ENCODE results near the gene RNASE13.
A peak's percentile ranks its signal among the peaks of the same experiment; 100 is the strongest.
"Not testable (repeated sequence)": the region's sequence is repeated elsewhere in the genome, so short reads cannot be mapped to it uniquely, and the experiment has no call there.

Gene RNASE13

DNA sequence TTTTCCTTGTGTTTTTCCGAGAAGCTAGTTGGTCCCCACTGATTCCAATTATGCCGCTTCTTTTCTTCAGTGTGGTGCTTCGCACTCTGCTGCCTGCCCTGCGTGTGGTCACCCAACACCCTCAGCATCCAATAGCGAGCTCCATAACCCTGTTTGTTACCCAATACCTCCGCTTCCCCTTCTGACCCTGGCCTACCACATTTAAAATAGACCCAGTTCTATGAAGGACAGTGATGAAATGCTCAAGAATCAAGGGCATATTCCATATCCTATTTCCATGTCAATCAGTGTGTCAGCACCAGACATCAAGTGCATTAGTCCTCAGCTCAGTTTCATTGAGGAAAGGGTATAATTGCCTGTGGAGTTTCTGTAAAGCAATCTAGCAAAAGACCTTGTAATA is 19.3 kb downstream of the RNASE13 start:
- no peaks in the 10 kb centered on the region for H3K27me3 ChIP-seq (ENCODE audit: control insufficient read depth, insufficient read depth, low read length)
- no peak overlapping the region for H3K4me3 ChIP-seq (ENCODE audit: low read length)
- H3K4me1 ChIP-seq (ENCODE audit: control insufficient read depth, low read depth, low read length) = peaks cover 6% of the 10 kb centered on the region
- no peak overlapping the region for H3K27ac ChIP-seq (ENCODE audit: low read length)
- no peaks in the 10 kb centered on the region for H3K9me3 ChIP-seq (ENCODE audit: control insufficient read depth, low read depth, low read length)
- H3K9ac ChIP-seq (ENCODE audit: low read length) = no peak overlapping the region
- H3K36me3 ChIP-seq (ENCODE audit: control insufficient read depth, low read depth, low read length) = no peaks in the 10 kb centered on the region

- Histone ChIP-seq H3K27me3 (ENCODE audit: control insufficient read depth, insufficient read depth, low read length) (no peaks in the 10 kb centered on the region), H3K36me3 (ENCODE audit: control insufficient read depth, low read depth, low read length) (no peaks in the 10 kb centered on the region), H3K27ac (ENCODE audit: low read length) (no peak overlapping the region), H3K9ac (ENCODE audit: low read length) (no peak overlapping the region), H3K9me3 (ENCODE audit: control insufficient read depth, low read depth, low read length) (no peaks in the 10 kb centered on the region), H3K4me3 (ENCODE audit: low read length) (no peak overlapping the region), H3K4me1 (ENCODE audit: control insufficient read depth, low read depth, low read length) (peaks cover 6% of the 10 kb centered on the region)
These were observed 19.8 kb downstream of the RNASE13 start for GRCh38 chr14:21014761-21015190.

GRCh38 chr14:21011136-21011535 is 23.5 kb downstream of the RNASE13 start:
- Histone ChIP-seq H3K4me3 (ENCODE audit: low read length) (no peak overlapping the region), H3K36me3 (ENCODE audit: control insufficient read depth, low read depth, low read length) (no peaks in the 10 kb centered on the region), H3K27me3 (ENCODE audit: control insufficient read depth, insufficient read depth, low read length) (no peaks in the 10 kb centered on the region), H3K27ac (ENCODE audit: low read length) (no peak overlapping the region), H3K9ac (ENCODE audit: low read length) (no peak overlapping the region), H3K9me3 (ENCODE audit: control insufficient read depth, low read depth, low read length) (no peaks in the 10 kb centered on the region), H3K4me1 (ENCODE audit: control insufficient read depth, low read depth, low read length) (peaks cover 6% of the 10 kb centered on the region)

DNA sequence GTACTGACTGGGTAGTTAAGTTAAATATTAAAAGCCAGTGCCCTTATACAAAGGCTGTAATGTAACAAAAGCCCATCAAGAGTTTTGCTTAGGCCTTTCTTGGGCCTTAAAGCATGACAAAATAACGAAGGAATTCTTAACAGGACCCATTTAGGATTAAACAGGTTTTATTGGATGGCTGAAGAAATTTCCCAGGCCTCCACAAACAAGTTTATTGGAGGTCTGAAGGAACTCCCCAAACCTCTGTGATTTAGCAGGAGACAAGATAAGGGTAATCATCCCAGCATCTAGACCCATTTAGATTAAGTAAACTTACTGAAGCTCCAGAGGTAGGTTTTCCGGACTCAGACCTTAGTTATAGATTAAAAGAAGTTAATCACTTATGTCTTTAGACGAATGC is 24.9 kb downstream of the RNASE13 start:
- H3K36me3 ChIP-seq (ENCODE audit: control insufficient read depth, low read depth, low read length); H3K9me3 ChIP-seq (ENCODE audit: control insufficient read depth, low read depth, low read length); H3K9ac ChIP-seq (ENCODE audit: low read length); H3K4me3 ChIP-seq (ENCODE audit: low read length); H3K4me1 ChIP-seq (ENCODE audit: control insufficient read depth, low read depth, low read length); H3K27ac ChIP-seq (ENCODE audit: low read length); H3K27me3 ChIP-seq (ENCODE audit: control insufficient read depth, insufficient read depth, low read length): not testable (repeated sequence)

DNA sequence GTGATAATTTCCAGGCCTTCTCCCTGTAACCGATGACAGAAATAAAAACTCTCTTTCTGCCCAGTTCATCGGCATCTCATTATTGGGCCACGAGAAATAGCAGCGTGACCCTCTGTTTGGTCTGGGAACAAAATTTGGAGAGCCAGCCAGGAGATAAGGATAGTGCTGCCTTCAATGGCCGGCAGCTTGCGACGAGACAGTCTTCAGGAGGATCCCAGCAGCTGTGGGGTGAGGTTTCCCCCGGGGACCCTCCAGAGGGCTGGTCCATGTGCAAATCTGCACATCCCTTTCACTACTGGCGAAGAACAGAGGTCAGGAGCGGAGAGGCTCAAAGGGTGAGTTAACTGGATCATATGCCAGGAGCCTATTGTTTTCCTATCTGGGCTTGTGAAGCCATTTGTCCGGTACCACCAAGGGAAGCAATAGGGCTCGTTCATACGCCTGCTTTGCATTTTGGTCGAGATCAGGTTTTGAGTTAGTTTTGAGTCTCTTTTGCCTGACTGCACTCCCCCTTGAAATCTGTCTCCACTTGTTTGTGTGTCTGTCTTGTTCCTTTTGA is 30.7 kb downstream of the RNASE13 start:
- H3K4me3 ChIP-seq (ENCODE audit: low read length) = no peak overlapping the region
- no peaks in the 10 kb centered on the region for H3K36me3 ChIP-seq (ENCODE audit: control insufficient read depth, low read depth, low read length)
- H3K27ac ChIP-seq (ENCODE audit: low read length) = no peak overlapping the region
- no peak overlapping the region for H3K9ac ChIP-seq (ENCODE audit: low read length)
- H3K9me3 ChIP-seq (ENCODE audit: control insufficient read depth, low read depth, low read length) = no peaks in the 10 kb centered on the region
- peaks cover 1% of the 10 kb centered on the region for H3K4me1 ChIP-seq (ENCODE audit: control insufficient read depth, low read depth, low read length)
- no peaks in the 10 kb centered on the region for H3K27me3 ChIP-seq (ENCODE audit: control insufficient read depth, insufficient read depth, low read length)

DNA sequence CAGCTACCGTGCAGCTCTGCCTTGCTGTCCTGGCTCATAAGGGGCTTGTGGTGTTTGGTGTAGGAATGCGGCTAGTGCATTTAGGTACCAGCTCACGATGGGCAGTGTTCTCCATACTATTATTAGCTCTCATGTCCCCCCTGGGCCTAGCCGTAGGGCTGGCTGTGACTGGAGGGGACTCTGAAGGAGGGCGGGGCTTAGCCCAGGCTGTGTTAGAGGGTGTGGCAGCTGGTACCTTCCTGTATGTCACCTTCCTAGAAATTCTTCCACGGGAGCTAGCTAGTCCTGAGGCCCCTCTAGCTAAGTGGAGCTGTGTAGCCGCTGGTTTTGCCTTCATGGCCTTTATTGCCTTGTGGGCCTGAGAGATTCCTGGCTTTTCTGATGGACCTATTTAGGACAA is 33.4 kb downstream of the RNASE13 start:
- Histone ChIP-seq H3K36me3 (ENCODE audit: control insufficient read depth, low read depth, low read length) (peaks cover 6% of the 10 kb centered on the region), H3K27me3 (ENCODE audit: control insufficient read depth, insufficient read depth, low read length) (no peaks in the 10 kb centered on the region), H3K4me3 (ENCODE audit: low read length) (no peak overlapping the region), H3K4me1 (ENCODE audit: control insufficient read depth, low read depth, low read length) (peaks cover 8% of the 10 kb centered on the region), H3K9ac (ENCODE audit: low read length) (no peak overlapping the region), H3K27ac (ENCODE audit: low read length) (no peak overlapping the region), H3K9me3 (ENCODE audit: control insufficient read depth, low read depth, low read length) (no peaks in the 10 kb centered on the region)

GRCh38 chr14:20999591-20999990 is 35.0 kb downstream of the RNASE13 start:
- Histone ChIP-seq H3K36me3 (ENCODE audit: control insufficient read depth, low read depth, low read length) (peaks cover 22% of the 10 kb centered on the region), H3K4me3 (ENCODE audit: low read length) (no peak overlapping the region), H3K27me3 (ENCODE audit: control insufficient read depth, insufficient read depth, low read length) (no peaks in the 10 kb centered on the region), H3K4me1 (ENCODE audit: control insufficient read depth, low read depth, low read length) (peaks cover 8% of the 10 kb centered on the region), H3K9ac (ENCODE audit: low read length) (no peak overlapping the region), H3K27ac (ENCODE audit: low read length) (no peak overlapping the region), H3K9me3 (ENCODE audit: control insufficient read depth, low read depth, low read length) (no peaks in the 10 kb centered on the region)

GRCh38 chr14:20998674-20999366 is 35.8 kb downstream of the RNASE13 start, which contains the start of gene SLC39A2:
TSS of gene SLC39A2 (plus strand) at chr14:20999293. CDS start at chr14:20999447, 154 bp downstream.
- peaks cover 8% of the 10 kb centered on the region for H3K4me1 ChIP-seq (ENCODE audit: control insufficient read depth, low read depth, low read length)
- H3K9ac ChIP-seq (ENCODE audit: low read length) = no peak within 1 kb of the TSS
- no peaks in the 10 kb centered on the region for H3K27me3 ChIP-seq (ENCODE audit: control insufficient read depth, insufficient read depth, low read length)
- peaks cover 30% of the 10 kb centered on the region for H3K36me3 ChIP-seq (ENCODE audit: control insufficient read depth, low read depth, low read length)
- H3K4me3 ChIP-seq (ENCODE audit: low read length) = peak within 1 kb of the TSS; percentile 30
- H3K9me3 ChIP-seq (ENCODE audit: control insufficient read depth, low read depth, low read length) = no peaks in the 10 kb centered on the region
- H3K27ac ChIP-seq (ENCODE audit: low read length) = no peak within 1 kb of the TSS

- no peaks in the 10 kb centered on the region for H3K27me3 ChIP-seq (ENCODE audit: control insufficient read depth, insufficient read depth, low read length)
- H3K4me1 ChIP-seq (ENCODE audit: control insufficient read depth, low read depth, low read length) = peaks cover 8% of the 10 kb centered on the region
- H3K9ac ChIP-seq (ENCODE audit: low read length) = no peak overlapping the region
- no peak overlapping the region for H3K4me3 ChIP-seq (ENCODE audit: low read length)
- no peaks in the 10 kb centered on the region for H3K9me3 ChIP-seq (ENCODE audit: control insufficient read depth, low read depth, low read length)
- peaks cover 33% of the 10 kb centered on the region for H3K36me3 ChIP-seq (ENCODE audit: control insufficient read depth, low read depth, low read length)
- H3K27ac ChIP-seq (ENCODE audit: low read length) = no peak overlapping the region
These were observed 36.5 kb downstream of the RNASE13 start for GRCh38 chr14:20998139-20998538.

GRCh38 chr14:20997564-20997963 is 37.0 kb downstream of the RNASE13 start:
- H3K27ac ChIP-seq (ENCODE audit: low read length) = no peak overlapping the region
- peaks cover 8% of the 10 kb centered on the region for H3K4me1 ChIP-seq (ENCODE audit: control insufficient read depth, low read depth, low read length)

DNA sequence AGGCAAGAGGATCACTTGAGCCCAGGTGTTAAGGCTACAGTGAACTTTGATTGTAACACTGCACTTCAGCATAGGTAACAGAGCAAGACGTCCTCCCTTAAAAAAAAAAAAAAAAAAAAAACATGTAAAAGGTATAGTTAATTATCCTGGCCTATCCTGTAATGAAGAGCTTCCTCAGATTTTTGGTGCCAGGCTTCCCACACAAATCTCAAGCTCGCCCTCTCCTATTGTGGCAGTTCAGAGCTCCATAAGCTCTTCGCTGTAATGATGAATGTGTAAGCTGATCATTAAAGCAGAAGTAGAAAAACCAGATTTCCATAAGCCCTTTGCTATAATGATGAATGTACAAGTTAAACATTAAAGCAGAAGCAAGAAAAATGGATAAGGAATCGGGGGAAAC is 37.5 kb downstream of the RNASE13 start:
- Histone ChIP-seq H3K4me3 (ENCODE audit: low read length) (no peak overlapping the region), H3K36me3 (ENCODE audit: control insufficient read depth, low read depth, low read length) (peaks cover 43% of the 10 kb centered on the region), H3K27ac (ENCODE audit: low read length) (no peak overlapping the region), H3K9ac (ENCODE audit: low read length) (no peak overlapping the region), H3K4me1 (ENCODE audit: control insufficient read depth, low read depth, low read length) (peaks cover 8% of the 10 kb centered on the region), H3K9me3 (ENCODE audit: control insufficient read depth, low read depth, low read length) (no peaks in the 10 kb centered on the region), H3K27me3 (ENCODE audit: control insufficient read depth, insufficient read depth, low read length) (no peaks in the 10 kb centered on the region)

More at GRCh38 chr14:20997564-20997963, 37.0 kb downstream of the RNASE13 start:
- no peak overlapping the region for H3K9ac ChIP-seq (ENCODE audit: low read length)
- no peak overlapping the region for H3K4me3 ChIP-seq (ENCODE audit: low read length)
- H3K9me3 ChIP-seq (ENCODE audit: control insufficient read depth, low read depth, low read length) = no peaks in the 10 kb centered on the region
- peaks cover 38% of the 10 kb centered on the region for H3K36me3 ChIP-seq (ENCODE audit: control insufficient read depth, low read depth, low read length)
- H3K27me3 ChIP-seq (ENCODE audit: control insufficient read depth, insufficient read depth, low read length) = no peaks in the 10 kb centered on the region

DNA sequence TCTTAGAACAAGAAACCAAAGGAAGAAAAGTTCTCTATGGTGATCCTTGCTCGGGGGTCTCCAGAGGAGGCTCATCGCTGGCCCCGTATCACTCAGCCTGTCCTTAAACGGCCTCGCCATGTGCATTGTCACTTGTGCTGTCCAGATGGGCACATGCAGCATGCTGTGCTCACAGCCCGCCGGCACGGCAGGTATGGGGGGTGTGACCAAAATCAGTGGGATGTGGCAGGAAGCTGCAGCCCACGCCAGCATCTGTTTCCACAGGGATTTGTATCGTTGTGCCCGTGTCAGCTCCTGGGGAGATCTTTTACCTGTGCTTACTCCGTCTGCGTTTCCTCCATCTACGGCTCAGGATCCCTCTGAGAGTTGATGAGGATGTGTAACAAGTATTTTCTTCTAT is 38.1 kb downstream of the RNASE13 start:
- Histone ChIP-seq H3K4me1 (ENCODE audit: control insufficient read depth, low read depth, low read length) (peaks cover 8% of the 10 kb centered on the region), H3K27ac (ENCODE audit: low read length) (no peak overlapping the region), H3K36me3 (ENCODE audit: control insufficient read depth, low read depth, low read length) (peaks cover 46% of the 10 kb centered on the region), H3K9me3 (ENCODE audit: control insufficient read depth, low read depth, low read length) (no peaks in the 10 kb centered on the region), H3K9ac (ENCODE audit: low read length) (no peak overlapping the region), H3K4me3 (ENCODE audit: low read length) (no peak overlapping the region), H3K27me3 (ENCODE audit: control insufficient read depth, insufficient read depth, low read length) (no peaks in the 10 kb centered on the region)

All from iPS-18a (cell line).